ENCODE data around the gene ATP1A4.
"Not testable (repeated sequence)": the region's sequence is repeated elsewhere in the genome, so short reads cannot be mapped to it uniquely, and the experiment has no call there.

Gene ATP1A4

DNA sequence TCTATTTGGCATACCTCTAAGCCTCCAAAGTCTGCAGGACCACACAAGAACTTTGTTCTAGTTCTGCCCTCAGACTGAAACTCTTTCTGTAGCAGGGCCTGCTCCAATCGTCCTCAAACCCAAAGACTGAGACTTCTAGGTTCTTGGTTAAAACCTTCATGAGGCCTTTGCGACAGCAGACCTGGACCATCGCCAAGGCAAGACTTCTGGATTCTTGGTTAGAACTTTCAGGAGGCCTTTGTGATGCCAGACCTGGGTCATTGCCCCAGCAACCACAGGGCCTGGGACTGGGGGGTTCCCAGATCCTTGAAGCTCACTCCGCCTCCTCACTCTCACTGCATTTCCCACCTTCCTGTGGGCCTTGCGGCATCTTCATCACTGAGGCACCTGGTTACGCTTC lies at the start of gene ATP1A4:
Gene ATP1A4, plus strand, starts transcription at position 301 of the 400 bp plus-strand sequence. CDS start 438 bp downstream, outside the sequence.
- no peak for DNase-seq

DNA sequence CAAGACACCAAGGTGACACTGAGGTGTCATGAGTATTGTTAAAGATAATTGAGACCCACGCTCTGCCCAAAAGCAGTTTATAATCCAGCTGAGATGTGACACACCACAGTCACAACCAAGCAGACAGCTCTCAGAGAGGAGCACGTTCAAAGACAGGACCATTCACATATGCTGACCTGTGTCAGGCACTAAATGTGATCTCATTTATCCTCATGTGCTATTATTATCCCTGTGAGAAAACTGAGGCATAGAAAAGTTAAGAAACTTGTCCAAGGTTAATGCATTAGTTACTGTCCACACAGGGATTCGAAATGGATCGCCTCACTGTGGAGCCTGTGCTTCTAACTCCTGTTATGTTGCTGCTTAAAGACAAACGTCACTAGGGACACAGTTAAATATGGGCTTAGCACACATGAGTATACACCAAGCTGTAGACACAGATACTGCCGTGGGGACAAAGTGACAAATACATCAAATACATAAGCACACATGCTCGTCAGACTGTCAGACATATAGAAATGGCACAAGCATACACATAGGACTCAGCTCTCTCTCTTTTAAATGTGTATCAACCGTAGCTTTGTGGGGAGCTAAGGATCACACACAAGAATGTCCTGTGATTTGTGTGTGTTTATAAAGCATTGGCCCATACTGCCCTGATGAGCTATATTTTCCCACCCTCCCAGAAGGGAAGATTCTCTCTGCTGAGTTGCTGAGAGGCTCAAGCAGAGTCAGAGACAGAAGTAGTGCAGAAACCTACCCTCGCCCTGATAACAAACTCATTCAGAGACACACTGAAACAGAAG lies 49.5 kb upstream of the ATP1A4 start:
- DNase-seq, result no peak

DNA sequence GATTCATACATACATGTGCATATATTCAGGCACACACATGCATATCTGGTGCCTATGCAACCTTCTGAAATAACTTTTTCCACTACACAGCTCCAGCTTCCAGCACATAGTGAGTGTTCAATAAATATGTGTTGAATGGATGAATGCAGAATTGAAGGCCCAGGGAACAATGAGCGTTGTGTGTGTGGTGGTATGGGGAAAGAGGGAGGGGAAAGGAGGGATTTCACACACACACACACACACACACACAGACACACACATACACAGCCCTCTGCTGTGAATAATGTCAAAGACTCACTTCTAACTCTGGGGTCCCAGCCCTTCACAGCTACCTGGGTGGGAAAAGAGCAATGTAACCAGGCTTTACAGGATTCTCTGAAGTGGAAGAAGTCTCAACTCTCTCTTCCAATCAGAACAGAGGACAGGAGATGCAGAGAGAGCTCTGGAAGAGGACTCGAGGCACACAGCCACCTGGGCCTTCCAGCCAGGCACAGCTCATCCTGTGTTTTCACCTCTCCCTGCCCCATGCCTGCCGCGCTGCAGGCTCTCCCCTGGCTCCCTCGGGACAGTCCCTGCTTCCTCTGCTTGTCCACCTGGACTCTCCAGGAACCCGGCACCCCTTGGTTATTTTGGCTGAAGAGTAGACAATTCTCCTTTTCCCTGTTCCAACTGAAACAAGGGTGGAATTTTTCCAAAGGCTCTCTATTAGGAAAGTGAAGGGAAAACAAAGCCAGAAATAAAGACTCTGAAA lies 47.6 kb upstream of the ATP1A4 start:
- DNase-seq, result peak in 1 of 2 experiments; percentile 51

DNA sequence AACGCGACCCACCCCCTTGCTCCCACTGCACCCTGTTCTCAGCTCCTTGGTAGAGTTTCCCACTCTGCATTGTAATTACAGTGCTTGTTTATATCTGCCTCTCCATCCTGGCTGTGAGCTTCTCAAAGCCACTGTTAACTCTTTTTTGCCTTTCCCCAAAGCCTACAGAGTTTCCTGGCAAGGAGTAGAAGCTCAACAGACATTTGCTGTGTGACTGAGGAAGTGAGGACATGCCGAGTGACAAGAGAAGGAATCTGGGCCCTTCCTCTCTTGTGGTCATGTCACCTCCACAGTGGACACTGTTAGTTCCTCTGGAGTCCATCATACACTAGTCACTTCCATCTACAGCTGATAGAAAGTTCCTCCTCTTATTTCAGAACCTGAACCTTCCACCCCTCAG lies 46.9 kb upstream of the ATP1A4 start:
- DNase-seq, result no peak

DNA sequence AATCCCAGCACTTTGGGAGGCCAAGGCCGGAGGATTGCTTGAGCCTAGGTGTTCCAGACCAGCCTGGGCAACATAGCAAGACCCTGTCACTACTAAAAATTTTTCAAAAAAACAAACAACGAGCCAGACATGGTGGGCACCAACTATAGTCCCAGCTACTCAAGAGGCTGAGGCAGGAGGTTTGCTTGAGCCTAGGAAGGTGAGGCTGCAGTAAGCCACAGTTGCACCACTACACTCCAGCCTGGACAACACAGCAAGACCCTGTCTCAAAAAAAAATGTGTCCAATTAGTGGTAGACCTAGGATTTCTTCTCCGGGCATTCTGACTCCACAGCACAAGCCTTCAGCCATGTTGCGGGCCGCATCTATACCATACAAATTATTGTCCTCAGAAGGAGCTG lies 46.2 kb upstream of the ATP1A4 start:
- no peak for DNase-seq

DNA sequence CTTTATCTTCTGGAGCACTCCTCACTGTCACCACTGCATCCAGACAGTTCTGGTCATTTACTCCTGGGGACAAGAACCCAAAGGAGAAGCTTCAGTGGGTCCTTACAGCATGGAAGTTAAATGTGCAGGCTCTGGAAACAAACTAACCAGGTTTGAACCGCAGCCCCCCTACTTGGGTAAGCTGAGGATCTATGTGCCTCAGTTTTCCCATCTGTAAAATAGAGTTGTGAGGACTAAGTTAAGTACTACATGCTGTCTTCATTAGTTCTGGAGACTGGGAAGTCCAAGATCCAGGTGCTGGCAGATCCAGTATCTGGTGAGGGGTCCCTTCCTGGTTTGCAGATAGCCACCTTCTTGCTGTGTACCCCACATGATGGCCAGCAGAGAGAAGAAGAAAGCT lies 43.9 kb upstream of the ATP1A4 start:
- DNase-seq, result no peak

DNA sequence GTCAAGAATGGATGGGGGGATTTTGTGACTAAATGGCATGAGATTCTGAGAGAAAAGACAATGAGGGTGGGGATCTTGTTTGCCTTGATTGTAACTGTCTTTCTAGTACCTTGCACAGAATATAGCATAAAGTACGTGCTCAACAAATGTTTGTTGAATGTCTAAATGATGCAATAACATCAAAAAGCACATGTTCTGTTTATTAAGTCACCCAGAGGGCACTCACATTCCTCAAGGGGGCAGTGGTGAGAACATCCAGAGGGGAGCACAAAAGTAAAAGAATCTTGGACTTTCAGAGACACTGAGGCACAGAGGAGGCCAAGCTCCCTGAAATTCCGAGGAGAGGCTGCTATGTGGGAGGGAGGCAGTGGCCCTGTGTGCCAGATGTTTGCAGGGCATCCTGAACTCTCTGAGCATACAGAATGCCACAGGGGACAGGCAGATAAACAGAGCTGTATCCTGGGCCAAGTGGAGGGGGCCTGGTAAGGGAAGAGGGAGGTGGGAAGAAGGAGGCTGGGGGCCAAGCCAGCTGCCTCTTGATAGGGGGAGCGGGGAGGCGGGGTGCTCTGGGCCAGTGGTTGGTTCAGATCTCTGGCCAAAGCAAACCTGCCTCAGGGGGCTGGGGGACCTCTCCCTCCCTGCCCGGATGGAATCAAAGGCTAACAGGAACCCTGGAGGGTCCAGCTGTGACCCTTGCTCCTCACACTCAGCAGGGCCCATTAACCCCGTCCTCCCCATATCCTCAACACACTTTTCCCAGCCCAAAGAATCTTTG lies 42.3 kb upstream of the ATP1A4 start:
- DNase-seq, result no peak

DNA sequence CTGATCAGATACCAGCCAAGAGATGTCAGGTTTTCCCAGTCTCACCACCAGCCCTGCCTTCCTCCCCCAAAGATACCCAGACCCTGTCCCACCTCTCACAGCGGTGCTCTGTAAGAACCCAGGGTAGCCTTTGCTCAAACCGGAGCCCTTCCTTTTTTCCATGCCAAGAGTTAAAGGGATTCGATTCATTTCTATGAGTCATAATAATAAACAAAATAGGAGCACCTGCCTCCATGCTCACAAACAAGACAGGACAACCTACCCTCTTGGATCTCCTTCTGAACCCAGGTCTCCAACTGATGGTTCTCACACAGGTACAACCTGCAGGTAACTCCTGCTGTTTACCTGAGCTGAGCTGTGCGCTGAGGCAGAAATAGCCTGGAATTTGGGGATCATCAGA lies 41.7 kb upstream of the ATP1A4 start:
- no peak for DNase-seq

DNA sequence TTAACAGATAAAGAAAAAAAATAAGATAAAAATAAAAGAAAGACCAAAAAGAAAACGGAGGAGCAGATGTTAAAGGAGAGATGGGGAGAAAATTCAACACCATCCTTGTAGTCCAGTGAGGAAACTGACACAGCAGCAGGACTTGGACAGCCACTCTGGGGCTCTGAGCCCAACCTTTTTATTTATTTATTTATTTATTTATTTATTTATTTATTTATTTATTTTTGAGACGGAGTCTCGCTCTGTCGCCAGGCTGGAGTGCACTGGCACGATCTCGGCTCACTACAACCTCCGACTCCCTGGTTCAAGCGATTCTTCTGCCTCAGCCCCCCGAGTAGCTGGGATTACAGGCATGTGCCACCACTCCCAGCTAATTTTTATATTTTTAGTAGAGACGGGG lies 39.9 kb upstream of the ATP1A4 start:
- not testable (repeated sequence) for DNase-seq

DNA sequence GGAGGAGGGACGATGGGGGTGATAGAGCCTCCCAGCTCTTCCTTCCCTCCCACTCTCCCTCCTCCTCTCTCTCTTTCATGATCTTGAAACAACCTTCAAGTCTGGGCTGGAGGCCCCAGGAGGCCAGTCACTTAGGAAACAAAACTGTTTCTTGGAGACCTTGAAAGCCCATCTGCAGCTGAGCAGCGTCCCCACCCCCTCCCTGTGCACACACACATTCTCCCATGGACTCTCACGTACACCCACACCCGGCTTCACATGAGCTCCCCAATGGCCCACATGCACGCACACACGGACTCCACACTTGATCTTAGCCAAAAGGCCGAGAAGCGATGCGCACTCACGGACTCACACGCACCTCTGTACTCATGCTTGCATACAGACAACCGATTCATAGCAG lies 39.0 kb upstream of the ATP1A4 start:
- DNase-seq, result no peak

DNA sequence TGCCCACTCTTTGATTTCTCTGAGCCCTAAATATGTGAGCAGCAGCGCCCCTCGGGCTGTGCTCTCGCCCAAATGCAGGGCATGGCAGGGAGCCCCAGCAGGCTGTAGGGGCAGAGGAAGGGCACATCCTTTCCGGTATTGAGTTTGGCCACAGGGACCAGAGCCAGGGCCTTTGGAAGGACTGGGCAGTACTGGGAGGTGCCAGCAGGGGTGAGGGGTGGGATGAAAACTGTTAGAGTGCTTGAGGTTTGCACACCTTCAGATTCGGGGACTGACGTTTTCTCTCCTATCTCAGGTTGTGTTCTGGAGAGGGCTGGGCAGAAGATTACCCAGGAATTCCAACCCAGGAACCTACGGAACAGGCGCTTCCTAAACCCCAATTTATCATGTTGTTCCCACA lies 38.0 kb upstream of the ATP1A4 start:
- DNase-seq, result no peak

DNA sequence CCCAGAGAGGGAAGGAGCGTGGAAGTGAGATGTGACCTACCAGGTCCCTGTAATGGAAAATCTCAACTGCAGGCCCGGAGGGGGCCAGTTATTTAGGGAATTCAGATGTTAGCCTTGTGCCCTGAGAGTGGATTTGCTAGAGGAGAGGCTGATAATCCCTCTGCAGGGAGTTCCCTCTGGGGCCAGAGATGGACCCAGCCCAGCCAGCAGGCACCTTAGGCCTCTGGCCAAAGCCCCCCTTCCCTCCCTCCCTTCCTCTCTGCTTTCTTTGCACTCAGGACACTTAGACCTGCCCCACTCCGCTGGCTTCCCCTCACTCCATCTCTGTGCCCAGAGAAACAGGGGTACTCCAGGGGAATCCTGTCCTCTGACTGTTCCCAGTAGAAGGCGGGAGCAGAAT lies 37.3 kb upstream of the ATP1A4 start:
- DNase-seq, result no peak

DNA sequence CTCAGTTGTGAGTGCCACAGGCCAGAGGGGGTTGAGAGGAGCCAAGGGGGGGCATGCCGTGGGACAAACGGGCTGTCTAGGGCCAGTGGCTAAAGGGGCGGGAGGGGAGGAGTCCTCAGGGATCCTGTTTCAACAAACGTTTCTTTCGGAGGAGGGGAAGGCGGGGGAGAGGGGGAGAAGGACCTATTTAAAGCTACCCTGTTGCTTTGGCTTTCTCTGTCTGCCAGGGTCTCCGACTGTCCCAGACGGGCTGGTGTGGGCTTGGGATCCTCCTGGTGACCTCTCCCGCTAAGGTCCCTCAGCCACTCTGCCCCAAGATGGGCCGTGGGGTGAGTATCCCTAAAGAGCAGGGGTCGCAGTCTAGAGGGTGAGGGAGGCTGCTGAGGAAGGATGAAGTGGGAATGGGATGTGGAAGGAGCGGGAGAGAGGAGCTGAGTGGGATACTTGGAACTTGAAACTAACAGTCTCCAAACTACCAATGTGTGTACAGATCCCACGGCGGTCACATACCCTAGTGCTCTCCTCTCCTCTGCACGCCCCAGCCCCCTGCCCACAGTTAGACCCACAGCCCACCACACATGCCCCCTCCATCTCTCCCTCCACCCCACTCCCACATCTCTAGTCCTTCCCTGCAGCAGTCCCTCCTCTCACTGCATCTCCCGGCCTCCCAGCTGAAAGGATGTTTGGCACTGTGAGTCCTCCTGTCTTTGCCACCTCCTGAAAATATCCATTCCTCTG lies 35.7 kb upstream of the ATP1A4 start, which contains the start of gene ATP1A2:
Gene ATP1A2, plus strand, starts transcription at position 215 of the 738 bp plus-strand sequence. Its CDS starts 103 bp downstream, at position 318.
- no peak for DNase-seq

DNA sequence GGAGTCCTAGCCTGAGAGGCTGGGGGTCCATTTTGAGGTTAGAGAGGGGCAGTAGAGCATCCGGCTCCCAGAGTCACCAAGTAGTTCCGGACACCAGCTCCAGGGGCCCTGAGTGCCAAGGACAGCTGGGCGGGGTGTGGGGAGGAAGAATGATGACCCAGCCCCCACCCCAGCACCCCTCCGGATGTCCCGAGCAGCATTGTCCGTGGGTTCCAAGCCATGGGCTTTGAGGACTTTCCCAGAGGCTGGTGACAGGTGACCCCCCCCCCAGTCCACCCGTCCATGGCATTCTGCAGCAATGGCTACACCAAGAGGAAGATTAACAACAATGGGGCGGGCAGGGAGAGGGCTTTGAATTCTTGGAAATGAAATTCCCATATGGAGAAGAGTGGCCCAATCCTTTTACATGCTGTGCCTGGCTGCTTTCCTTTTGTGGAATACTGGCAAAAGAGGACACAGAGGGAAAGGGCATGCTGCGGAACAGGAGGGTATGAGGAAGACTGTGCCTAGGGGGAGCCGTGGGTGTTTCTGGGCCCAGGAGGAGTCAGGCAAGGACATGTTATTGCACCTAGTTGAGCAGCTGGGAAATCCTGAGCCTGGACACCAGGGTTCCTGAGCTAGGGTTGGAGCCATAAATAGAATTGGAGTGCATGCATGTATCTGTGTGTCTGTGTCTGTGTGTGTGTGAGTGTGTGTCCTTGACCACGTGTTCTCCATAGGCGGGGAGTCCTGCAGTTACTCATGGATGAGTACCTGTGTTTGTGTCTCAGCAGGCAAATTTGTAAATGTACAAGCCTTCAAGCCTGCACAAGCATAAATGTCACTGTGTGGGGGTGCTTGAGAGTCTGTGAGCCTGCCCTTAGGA lies 34.9 kb upstream of the ATP1A4 start:
- DNase-seq, result peak; percentile 50 to 94

DNA sequence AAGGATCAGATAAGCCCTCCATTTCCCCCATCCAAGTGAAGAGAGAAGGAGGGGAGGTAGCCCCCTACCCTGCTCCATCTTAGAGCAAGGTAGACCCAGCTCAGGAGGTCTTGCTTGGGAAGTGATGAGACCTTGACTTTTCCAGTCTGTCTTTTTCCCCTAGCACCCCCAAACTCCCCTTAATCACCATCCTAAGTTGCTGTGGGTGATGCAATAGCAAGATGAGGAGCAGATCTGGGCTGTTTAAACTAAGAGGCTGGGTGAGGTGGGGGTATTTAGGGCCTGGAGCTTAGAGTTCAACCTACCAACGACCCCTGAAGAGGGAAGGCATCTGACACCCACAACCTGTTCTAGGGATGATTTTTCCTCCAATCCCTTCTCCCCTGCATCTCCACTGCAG lies 34.1 kb upstream of the ATP1A4 start:
- no peak for DNase-seq

DNA sequence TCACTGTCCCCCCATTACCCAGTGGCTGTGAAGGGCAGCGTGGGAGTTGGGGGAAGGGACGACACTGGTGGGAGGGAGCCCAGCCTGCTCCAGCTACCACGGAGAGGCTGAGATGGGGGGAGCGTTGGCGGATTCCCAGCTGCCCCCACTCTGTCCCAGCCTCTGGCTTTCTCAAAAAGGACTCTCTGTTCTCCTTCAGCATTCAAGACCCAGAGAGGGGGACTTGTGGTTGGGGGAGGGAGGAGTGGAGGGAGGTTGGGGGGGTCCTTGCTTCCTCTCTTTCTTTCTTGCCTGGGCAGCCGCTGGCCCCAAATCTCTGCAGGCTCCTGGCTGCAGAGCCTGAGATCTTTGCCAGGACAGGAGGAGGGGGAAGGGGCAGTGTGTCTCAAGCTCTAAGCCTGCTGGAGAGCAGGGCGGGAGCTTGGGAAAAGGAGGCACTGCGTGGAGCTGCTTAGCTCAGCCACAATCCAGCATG lies 33.7 kb upstream of the ATP1A4 start:
- DNase-seq, result peak; percentile 43 to 78

DNA sequence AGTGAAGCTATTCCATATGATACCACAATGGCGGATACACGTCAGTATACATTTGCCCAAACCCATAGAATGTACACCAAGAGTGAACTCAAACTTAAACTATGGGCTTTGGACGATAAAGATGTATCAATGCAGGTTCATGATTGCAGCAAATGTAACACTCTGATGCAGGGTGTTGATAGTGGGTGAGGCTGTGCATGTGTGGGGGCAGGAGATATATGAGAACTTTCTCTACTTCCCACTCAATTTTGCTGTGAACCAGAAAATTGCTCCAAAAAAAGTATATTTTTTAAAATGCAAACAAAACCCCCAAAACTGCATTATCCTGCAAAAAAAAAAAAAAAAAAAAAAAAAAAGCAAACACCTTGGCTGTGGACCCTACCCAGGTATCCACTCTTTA lies 32.5 kb upstream of the ATP1A4 start:
- DNase-seq, result no peak

DNA sequence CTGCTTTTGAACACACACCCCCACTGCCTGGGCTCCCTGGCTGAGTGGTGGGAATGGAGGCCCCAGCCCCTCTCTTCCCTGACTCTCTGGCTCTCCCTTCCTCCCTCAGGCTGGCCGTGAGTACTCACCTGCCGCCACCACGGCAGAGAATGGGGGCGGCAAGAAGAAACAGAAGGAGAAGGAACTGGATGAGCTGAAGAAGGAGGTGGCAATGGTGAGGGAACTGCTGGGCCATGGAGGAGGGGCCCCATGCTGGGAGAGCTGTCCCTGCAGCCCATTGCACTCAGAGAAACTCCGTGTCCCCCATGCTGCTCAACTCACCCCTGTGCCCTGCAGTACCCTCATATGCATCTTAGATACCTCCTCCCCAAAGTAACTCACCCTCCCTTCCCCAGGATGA lies 30.6 kb upstream of the ATP1A4 start:
- no peak for DNase-seq

DNA sequence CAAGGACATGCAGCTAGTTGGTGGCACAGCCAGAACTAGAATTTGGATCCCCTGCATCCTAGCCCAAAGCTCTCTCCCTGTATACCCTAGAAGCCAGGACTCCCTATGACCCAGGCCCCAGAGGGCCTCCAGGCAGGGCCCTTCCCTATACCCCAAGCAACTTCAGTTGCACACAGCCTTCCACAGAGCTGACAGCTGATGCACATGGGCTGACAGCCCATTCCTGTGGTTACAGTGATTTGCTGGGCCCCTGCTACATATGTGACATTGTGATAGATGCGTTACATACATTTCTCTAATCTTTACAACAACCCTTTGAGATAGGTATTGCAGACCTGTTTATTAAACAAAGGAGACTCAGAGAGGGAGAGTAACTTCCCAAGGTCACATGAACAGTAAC lies 30.0 kb upstream of the ATP1A4 start:
- no peak for DNase-seq

DNA sequence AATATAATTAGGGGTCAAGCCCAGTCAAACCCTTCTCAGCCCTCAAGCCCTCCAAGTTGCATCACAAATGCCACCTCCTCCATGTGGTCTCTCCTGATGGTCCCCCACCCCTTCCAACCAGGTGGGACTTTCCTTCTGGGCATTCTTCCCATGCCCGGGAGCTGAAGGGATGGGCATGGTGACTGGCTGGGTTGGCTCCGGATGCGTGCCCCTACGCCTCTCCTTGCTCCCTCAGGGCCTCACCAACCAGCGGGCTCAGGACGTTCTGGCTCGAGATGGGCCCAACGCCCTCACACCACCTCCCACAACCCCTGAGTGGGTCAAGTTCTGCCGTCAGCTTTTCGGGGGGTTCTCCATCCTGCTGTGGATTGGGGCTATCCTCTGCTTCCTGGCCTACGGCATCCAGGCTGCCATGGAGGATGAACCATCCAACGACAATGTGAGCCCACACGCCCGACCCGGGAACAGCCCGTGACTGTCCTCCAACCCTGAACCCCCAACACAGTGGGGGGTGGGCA lies 28.4 kb upstream of the ATP1A4 start:
- DNase-seq, result no peak

DNA sequence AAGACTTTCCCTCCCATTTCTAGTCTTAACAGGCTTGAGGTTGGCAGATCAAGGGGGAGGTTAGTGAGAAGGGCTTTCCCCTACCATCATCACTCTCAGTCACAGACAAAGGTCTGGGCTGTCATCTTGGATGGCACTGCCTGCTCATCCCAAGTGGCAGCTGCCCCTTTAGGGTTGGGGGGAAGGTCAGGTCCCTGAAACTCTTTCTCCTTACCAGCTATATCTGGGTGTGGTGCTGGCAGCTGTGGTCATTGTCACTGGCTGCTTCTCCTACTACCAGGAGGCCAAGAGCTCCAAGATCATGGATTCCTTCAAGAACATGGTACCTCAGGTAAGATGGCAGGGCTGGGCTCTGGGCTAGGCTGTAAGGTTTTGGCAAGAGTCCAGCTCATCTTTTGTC lies 27.7 kb upstream of the ATP1A4 start:
- no peak for DNase-seq
